Omental fat pad (tissue), 4 donors: ENCODE results near the gene NR0B2. TPM values are rescaled to one million over a fixed set of nuclear protein-coding genes. Genes with fewer than 3 reads are reported as not detected.
"Not testable (repeated sequence)": the region's sequence is repeated elsewhere in the genome, so short reads cannot be mapped to it uniquely, and the experiment has no call there.

Experiments
- ATAC-seq: fragments of 150-250 bp; one replicate; pipeline ENCODE4 v1.9.1; 2016; ENCODE audit warnings: mild to moderate bottlenecking, moderate library complexity; ENCODE audit not compliant: low FRiP score
- DNase-seq: peaks from one replicate; pipeline ENCODE4 v3.0.0-alpha.2; 2019; ENCODE audit warnings: low spot score
- CTCF ChIP-seq, 3 donors: fragments of 450-650 bp; IDR thresholded peaks; one replicate each; pipeline ENCODE4 v1.5.1; 2016 to 2017; ENCODE audit warnings: antibody characterized with exemption in 3 of 3, mild to moderate bottlenecking in 3 of 3, moderate library complexity in 2 of 3
- total RNA-seq, 4 donors: library from RNA; depleted of rRNA; stranded (reverse); fragments of >200 nt; gene quantifications; one replicate each; pipeline ENCODE4 v1.1.0, GENCODE V29; 2016

The NR0B2 gene
- total RNA-seq, 4 donors from 2014 or later: not detected

GRCh38 chr1:26956321-26956720, 42.5 kb upstream of the NR0B2 start:
- TF ChIP-seq CTCF (IDR thresholded peaks at IDR 0.05): no peak
- no peak for DNase-seq
- ATAC-seq: no peak

GRCh38 chr1:26953374-26953773, 39.6 kb upstream of the NR0B2 start:
- DNase-seq (no peak), ATAC-seq (no peak)
- TF ChIP-seq CTCF (IDR thresholded peaks at IDR 0.05): no peak

GRCh38 chr1:26951821-26952497, 38.2 kb upstream of the NR0B2 start:
- no peak for ATAC-seq
- no peak for DNase-seq
- no peak for TF ChIP-seq CTCF (IDR thresholded peaks at IDR 0.05)

GRCh38 chr1:26951216-26951615, 37.4 kb upstream of the NR0B2 start:
- TF ChIP-seq CTCF (IDR thresholded peaks at IDR 0.05): no peak
- no peak for DNase-seq

GRCh38 chr1:26950602-26951001, 36.8 kb upstream of the NR0B2 start:
- DNase-seq (no peak), ATAC-seq (no peak)
- no peak for TF ChIP-seq CTCF (IDR thresholded peaks at IDR 0.05)

More at GRCh38 chr1:26951216-26951615, 37.4 kb upstream of the NR0B2 start:
- ATAC-seq: no peak

GRCh38 chr1:26949926-26950319, 36.1 kb upstream of the NR0B2 start:
- ATAC-seq (no peak), DNase-seq (no peak)
- TF ChIP-seq CTCF (IDR thresholded peaks at IDR 0.05): no peak

GRCh38 chr1:26949266-26949925, 35.6 kb upstream of the NR0B2 start:
- no peak for DNase-seq
- no peak for ATAC-seq
- TF ChIP-seq CTCF (IDR thresholded peaks at IDR 0.05): no peak

GRCh38 chr1:26948725-26949057, 34.9 kb upstream of the NR0B2 start:
- not testable (repeated sequence) for DNase-seq, ATAC-seq
